Stomach (tissue), 9 donors: Measurements from ENCODE around the gene CUEDC2. TPM values are rescaled to one million over a fixed set of nuclear protein-coding genes. Genes with fewer than 3 reads are reported as not detected.
A peak's percentile ranks its signal among the peaks of the same experiment; 100 is the strongest.

Experiments used
- DNase-seq, 2 donors: peaks; one replicate each; pipeline versions ENCODE4 v3.0.0 to v3.0.0-alpha.2; 2013 to 2019
- H3K27ac ChIP-seq, 5 donors: fragments of 200-600 bp in 4 of 5; sonication (generic) in 4 of 5; one replicate each; pipeline ENCODE4 v1.5.1; 2013 to 2019; ENCODE audit warnings: mild to moderate bottlenecking in 1 of 5, moderate library complexity in 1 of 5
- H3K27me3 ChIP-seq, 3 donors: fragments of 200-600 bp; sonication (generic); one replicate each; pipeline ENCODE4 v1.5.1; 2017 to 2019; ENCODE audit warnings: mixed run types in 1 of 3
- H3K36me3 ChIP-seq, 4 donors: fragments of 200-600 bp; sonication (generic); 1 replicate in 3 of 4; 2 replicates in 1 of 4; pipeline ENCODE4 v1.5.1; 2016 to 2019
- H3K4me1 ChIP-seq, 4 donors: fragments of 200-600 bp; sonication (generic); one replicate each; pipeline ENCODE4 v1.5.1; 2016 to 2019
- H3K4me3 ChIP-seq, 4 donors: fragments of 200-600 bp; sonication (generic) in 3 of 4; one replicate each; pipeline ENCODE4 v1.5.1; 2016 to 2019; ENCODE audit warnings: mild to moderate bottlenecking in 1 of 4
- H3K9me3 ChIP-seq, 4 donors: fragments of 200-600 bp; sonication (generic); one replicate each; pipeline ENCODE4 v1.5.1; 2016 to 2019
- EP300 ChIP-seq: sonication (generic); formaldehyde crosslinking; IDR thresholded peaks from one replicate; pipeline ENCODE4 v1.6.1; 2017; ENCODE audit warnings: antibody characterized with exemption
- POLR2A ChIP-seq, 4 donors: fragments of 450-650 bp; IDR thresholded peaks; one replicate each; pipeline ENCODE4 v1.6.1; 2016; ENCODE audit warnings: antibody characterized with exemption in 4 of 4, control low read depth in 2 of 4, mild to moderate bottlenecking in 1 of 4, moderate library complexity in 1 of 4
- POLR2AphosphoS5 ChIP-seq, 3 donors: sonication (generic); formaldehyde crosslinking; IDR thresholded peaks; one replicate each; pipeline ENCODE4 v1.6.1; 2016; ENCODE audit warnings: antibody characterized with exemption in 3 of 3
- WGBS, 5 donors: extraction: QIAGEN DNeasy Blood & Tissue Kit in 3 of 5; methylation state at CpG; one replicate each; pipeline versions ENCODE4 v1.1.5 to v1.1.7; 2013 to 2018; 5-methylcytosine and 5-hydroxymethylcytosine counted together
- intact Hi-C: fragments of 100-400 bp; cut with DNase I; formaldehyde crosslinking; loops from one replicate; pipeline ENCODE4 v1.15.1; 2023; ENCODE audit warnings: low total_unique reads
- polyA plus RNA-seq, 3 donors: library from polyadenylated mRNA; stranded (reverse); fragments of 200-250 nt; gene quantifications; one replicate each; pipeline ENCODE4 v1.2.3, GENCODE V29; 2013
- total RNA-seq, 5 donors: library from RNA; depleted of rRNA; stranded (reverse); fragments of >200 nt; gene quantifications; one replicate each; pipeline versions ENCODE4 v1.1.0 to v1.2.3, GENCODE V29; 2014 to 2016
- TF ChIP-seq, protein P1 (sequence below), 7 experiments: fragments of 450-650 bp in 4 of 7; fragments of 200-600 bp in 3 of 7; sonication (generic) in 3 of 7; IDR thresholded peaks; one replicate each; pipeline ENCODE4 v1.5.1; 2016 to 2019; ENCODE audit warnings: antibody characterized with exemption in 7 of 7, control low read depth in 2 of 7, mild to moderate bottlenecking in 1 of 7
- donor health status: healthy with polysubstance abuse.
- donor health status: Bipolar disorder and iron deficiency.
- donor health status: healthy.

Gene CUEDC2
- total and polyA plus RNA-seq, 8 donors = 15.9 to 145 (median 41.2) TPM

DNA sequence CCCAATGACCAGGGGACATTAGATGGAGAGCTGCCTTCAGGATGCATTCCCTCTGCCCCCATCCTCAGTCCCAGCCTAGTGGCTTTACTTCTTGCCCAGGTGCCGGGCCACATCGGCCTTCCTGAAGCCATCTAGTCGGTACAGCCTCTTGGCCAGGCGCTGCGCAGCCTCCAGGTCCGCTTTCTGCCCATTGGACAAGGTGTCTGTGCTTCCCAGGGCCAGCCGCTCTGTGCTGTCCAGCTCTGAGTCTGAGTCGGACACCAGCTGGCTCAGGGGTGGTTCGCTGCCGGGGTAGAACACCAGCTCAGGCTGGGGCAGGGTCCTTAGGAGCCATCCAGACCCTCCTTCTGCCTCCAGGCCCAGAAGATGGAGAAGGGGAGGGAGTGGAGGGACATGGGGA, 20.1 kb downstream of the CUEDC2 start:
- intact Hi-C loops = no loop called here
- WGBS, 5 donors = 78 to 92% (median 87%) methylated on average over 5 to 10 of the region's 10 CpGs
- Histone ChIP-seq H3K4me1 (peaks cover 14 to 35% (median 28%) of the 10 kb centered on the region in 4 donors), H3K27me3 (peaks cover 24 to 100% (median 92%) of the 10 kb centered on the region in 3 donors), H3K4me3 (no peak overlapping the region), H3K36me3 (no peaks in the 10 kb centered on the region), H3K27ac (no peak overlapping the region), H3K9me3 (no peaks in the 10 kb centered on the region)
- DNase-seq = no peak
- TF ChIP-seq, protein P1, sequence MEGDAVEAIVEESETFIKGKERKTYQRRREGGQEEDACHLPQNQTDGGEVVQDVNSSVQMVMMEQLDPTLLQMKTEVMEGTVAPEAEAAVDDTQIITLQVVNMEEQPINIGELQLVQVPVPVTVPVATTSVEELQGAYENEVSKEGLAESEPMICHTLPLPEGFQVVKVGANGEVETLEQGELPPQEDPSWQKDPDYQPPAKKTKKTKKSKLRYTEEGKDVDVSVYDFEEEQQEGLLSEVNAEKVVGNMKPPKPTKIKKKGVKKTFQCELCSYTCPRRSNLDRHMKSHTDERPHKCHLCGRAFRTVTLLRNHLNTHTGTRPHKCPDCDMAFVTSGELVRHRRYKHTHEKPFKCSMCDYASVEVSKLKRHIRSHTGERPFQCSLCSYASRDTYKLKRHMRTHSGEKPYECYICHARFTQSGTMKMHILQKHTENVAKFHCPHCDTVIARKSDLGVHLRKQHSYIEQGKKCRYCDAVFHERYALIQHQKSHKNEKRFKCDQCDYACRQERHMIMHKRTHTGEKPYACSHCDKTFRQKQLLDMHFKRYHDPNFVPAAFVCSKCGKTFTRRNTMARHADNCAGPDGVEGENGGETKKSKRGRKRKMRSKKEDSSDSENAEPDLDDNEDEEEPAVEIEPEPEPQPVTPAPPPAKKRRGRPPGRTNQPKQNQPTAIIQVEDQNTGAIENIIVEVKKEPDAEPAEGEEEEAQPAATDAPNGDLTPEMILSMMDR (IDR thresholded peaks at IDR 0.05) = no peak
- TF ChIP-seq EP300 (no peak), POLR2A (IDR thresholded peaks at IDR 0.05) (no peak), POLR2AphosphoS5 (IDR thresholded peaks at IDR 0.05) (no peak)

DNA sequence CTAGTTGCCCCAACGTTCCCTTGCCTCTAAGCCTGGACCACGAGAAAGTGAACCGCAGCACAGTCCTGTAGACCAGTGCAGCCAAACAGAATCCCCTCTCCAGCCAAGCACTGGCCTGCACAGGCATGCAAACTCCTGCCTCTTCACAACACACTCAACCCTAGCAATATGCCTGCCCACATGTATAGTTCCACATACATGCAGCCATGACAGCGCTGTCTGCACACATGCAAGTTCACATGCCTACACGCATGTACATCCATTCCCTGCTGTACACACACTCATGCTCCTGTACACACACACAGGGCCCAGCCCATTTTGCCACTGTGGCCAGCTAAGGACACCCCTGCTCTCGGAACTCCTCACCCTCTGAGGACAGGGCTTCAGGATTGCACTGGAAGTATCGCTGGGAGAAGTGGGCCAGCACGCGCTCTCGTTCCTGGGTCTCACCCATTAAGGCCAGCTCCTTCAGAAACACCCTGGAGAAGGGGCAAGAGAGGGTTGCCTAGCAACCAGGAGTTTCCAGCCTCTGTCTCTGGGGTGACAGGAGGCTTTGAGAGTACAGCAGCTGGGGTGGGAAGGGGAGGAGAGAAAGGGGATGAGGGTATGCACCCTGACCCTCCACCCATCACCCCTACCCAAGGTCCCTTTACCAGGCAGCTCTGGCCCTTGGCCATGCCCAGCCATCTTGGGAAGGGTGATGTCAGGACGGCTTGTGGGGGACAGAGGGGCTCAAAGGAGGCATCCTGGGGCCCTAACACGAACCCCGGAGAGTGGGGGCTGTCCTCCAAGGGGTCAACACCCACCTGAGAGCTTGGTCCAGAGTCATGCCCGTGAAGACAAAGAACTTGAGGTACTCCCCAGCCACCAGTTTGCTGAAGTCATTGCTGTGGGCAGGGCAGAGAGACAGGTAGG, 20.8 kb downstream of the CUEDC2 start:
- TF ChIP-seq, protein P1 (IDR thresholded peaks at IDR 0.05) = no peak
- TF ChIP-seq EP300 (no peak), POLR2AphosphoS5 (IDR thresholded peaks at IDR 0.05) (no peak), POLR2A (IDR thresholded peaks at IDR 0.05) (no peak)
- Histone ChIP-seq H3K27me3 (peaks cover 24 to 100% (median 90%) of the 10 kb centered on the region in 3 donors), H3K36me3 (no peaks in the 10 kb centered on the region), H3K27ac (peak overlapping the region in 1 of 5 donors; percentile 98), H3K4me3 (no peak overlapping the region), H3K9me3 (no peaks in the 10 kb centered on the region), H3K4me1 (peaks cover 14 to 35% (median 28%) of the 10 kb centered on the region in 4 donors)
- intact Hi-C loops = no loop called here
- no peak for DNase-seq
- WGBS, 5 donors = 73 to 81% (median 79%) methylated on average over 13 to 14 of the region's 14 CpGs

DNA sequence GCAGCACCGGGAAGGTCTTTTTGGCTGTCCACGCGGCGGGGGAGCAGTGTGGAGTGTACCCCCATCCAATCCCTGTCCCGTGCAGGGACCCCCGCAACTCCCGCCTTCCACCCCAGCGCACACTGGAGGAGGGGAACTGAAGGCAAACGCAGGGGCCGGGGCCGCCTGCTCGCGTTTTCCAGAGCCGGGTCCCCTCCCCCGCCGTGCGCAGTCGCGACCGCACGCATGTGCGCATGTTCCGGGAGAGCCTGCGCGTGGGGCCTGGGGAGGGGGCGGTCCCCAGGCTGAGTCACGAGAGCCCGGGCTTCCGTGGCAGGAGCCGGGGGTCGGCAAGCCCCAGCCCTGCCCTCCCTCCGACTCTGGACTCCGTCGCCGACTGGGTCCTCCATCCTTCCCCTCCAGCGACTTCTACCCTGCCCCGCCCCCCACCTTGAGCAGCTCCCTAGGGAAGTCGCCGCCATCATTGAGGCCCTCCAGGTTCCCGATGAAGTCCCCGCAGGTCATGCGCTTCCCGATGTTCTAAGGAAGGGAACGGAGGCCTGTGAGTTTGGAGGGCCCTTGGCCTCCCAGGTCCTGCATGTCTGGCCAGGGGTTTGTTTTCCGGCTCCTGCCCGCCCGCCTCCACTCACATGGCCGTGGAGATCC, 21.8 kb downstream of the CUEDC2 start:
- 3 to 6% (median 4%) methylated on average over 9 to 48 of the region's 48 CpGs for WGBS, 5 donors
- Histone ChIP-seq H3K4me3 (peak overlapping the region; percentile 36 to 55 (median 52)), H3K27ac (peak overlapping the region in 4 of 5 donors; percentile 26 to 98 (median 70)), H3K36me3 (no peaks in the 10 kb centered on the region), H3K27me3 (peaks cover 24 to 92% (median 80%) of the 10 kb centered on the region in 3 donors), H3K9me3 (no peaks in the 10 kb centered on the region), H3K4me1 (peaks cover 14 to 39% (median 28%) of the 10 kb centered on the region in 4 donors)
- DNase-seq = peak in 1 of 2 donors; percentile 90
- intact Hi-C loops = no loop called here
- TF ChIP-seq POLR2AphosphoS5 (IDR thresholded peaks at IDR 0.05) (peak in 1 of 3 donors; percentile 7), EP300 (no peak), POLR2A (IDR thresholded peaks at IDR 0.05) (no peak)
- TF ChIP-seq, protein P1 (IDR thresholded peaks at IDR 0.05) = no peak
